ENCODE data around the gene RPL10.

RPL10 gene

GRCh38 chrX:154401918-154402621 lies 3.9 kb downstream of the RPL10 start:
- no peak for DNase-seq

- DNase-seq, result no peak
Measured at GRCh38 chrX:154402622-154403127, 4.5 kb downstream of the RPL10 start.

GRCh38 chrX:154403192-154403591 lies 5.0 kb downstream of the RPL10 start:
- DNase-seq, result no peak

GRCh38 chrX:154403858-154404257 lies 5.7 kb downstream of the RPL10 start:
- DNase-seq, result no peak

- DNase-seq, result no peak
Measured at GRCh38 chrX:154404625-154405192, 6.5 kb downstream of the RPL10 start.

GRCh38 chrX:154408659-154409221 lies 10.6 kb downstream of the RPL10 start:
- DNase-seq, result no peak

GRCh38 chrX:154409222-154409871 lies 11.2 kb downstream of the RPL10 start, which contains the start of gene DNASE1L1:
Gene DNASE1L1, minus strand, starts transcription at chrX:154409254. Its CDS starts 3,686 bp downstream, at chrX:154405568.
- peak; percentile 86 for DNase-seq

GRCh38 chrX:154411981-154412340 lies 13.8 kb downstream of the RPL10 start:
- peak; percentile 45 for DNase-seq

GRCh38 chrX:154412468-154412867 lies 14.3 kb downstream of the RPL10 start:
- DNase-seq, result peak; percentile 3

- no peak for DNase-seq
Measured at GRCh38 chrX:154413142-154413541, 15.0 kb downstream of the RPL10 start.

GRCh38 chrX:154417157-154417556 lies 19.0 kb downstream of the RPL10 start:
- DNase-seq, result peak; percentile 84

GRCh38 chrX:154419189-154419588 lies 21.0 kb downstream of the RPL10 start:
- DNase-seq, result no peak

- no peak for DNase-seq
Measured at GRCh38 chrX:154419688-154420401, 21.7 kb downstream of the RPL10 start.

- DNase-seq, result no peak
Measured at GRCh38 chrX:154420402-154420756, 22.2 kb downstream of the RPL10 start.

- DNase-seq, result peak; percentile 24
Measured at GRCh38 chrX:154426916-154427770, 29.0 kb downstream of the RPL10 start.

GRCh38 chrX:154428176-154429171 lies 30.3 kb downstream of the RPL10 start, which contains the start of gene ATP6AP1:
Gene ATP6AP1, plus strand, starts transcription at chrX:154428677. Its CDS starts 16 bp downstream, at chrX:154428693.
- peak; percentile 94 for DNase-seq

GRCh38 chrX:154429711-154430110 lies 31.5 kb downstream of the RPL10 start:
- DNase-seq, result no peak

GRCh38 chrX:154430479-154430878 lies 32.3 kb downstream of the RPL10 start:
- peak; percentile 54 for DNase-seq

GRCh38 chrX:154430916-154431315 lies 32.7 kb downstream of the RPL10 start:
- peak; percentile 67 for DNase-seq

- peak; percentile 73 for DNase-seq
Measured at GRCh38 chrX:154431341-154431740, 33.2 kb downstream of the RPL10 start.

- no peak for DNase-seq
Measured at GRCh38 chrX:154432210-154432609, 34.0 kb downstream of the RPL10 start.
